HG03558 (cell line): ENCODE data around the gene ZNF496.
"Not testable (repeated sequence)": the region's sequence is repeated elsewhere in the genome, so short reads cannot be mapped to it uniquely, and the experiment has no call there.

Source experiments
- ATAC-seq: cut with Tn5 transposase; IDR thresholded peaks from one replicate; pipeline ENCODE4 v1.9.1; 2021; ENCODE audit warnings: moderate number of reproducible peaks; ENCODE audit not compliant: unreplicated experiment; ENCODE audit errors: extremely low read depth

The ZNF496 gene

GRCh38 chr1:247331525-247332214, at the start of gene ZNF496:
Gene ZNF496 (minus strand): TSS chr1:247331867. CDS start chr1:247329578, 2,289 bp downstream.
- ATAC-seq, result peak; percentile 55

- ATAC-seq, result no peak
Observed at GRCh38 chr1:247378334-247379073, 46.8 kb upstream of the ZNF496 start.

GRCh38 chr1:247377656-247378055, 46.0 kb upstream of the ZNF496 start:
- ATAC-seq, result not testable (repeated sequence)

GRCh38 chr1:247376659-247377058, 45.0 kb upstream of the ZNF496 start:
- ATAC-seq, result no peak

- ATAC-seq, result no peak
Observed at GRCh38 chr1:247375747-247376146, 44.1 kb upstream of the ZNF496 start.

- not testable (repeated sequence) for ATAC-seq
Observed at GRCh38 chr1:247374651-247375334, 43.1 kb upstream of the ZNF496 start.

GRCh38 chr1:247373721-247374141, 42.1 kb upstream of the ZNF496 start:
- ATAC-seq, result no peak

GRCh38 chr1:247371801-247372259, 40.2 kb upstream of the ZNF496 start:
- no peak for ATAC-seq

- no peak for ATAC-seq
Observed at GRCh38 chr1:247370786-247371732, 39.4 kb upstream of the ZNF496 start.

GRCh38 chr1:247368490-247369145, 37.0 kb upstream of the ZNF496 start:
- ATAC-seq, result no peak

- ATAC-seq, result no peak
Observed at GRCh38 chr1:247367786-247368422, 36.2 kb upstream of the ZNF496 start.

- ATAC-seq, result no peak
Observed at GRCh38 chr1:247366926-247367645, 35.4 kb upstream of the ZNF496 start.

- not testable (repeated sequence) for ATAC-seq
Observed at GRCh38 chr1:247366345-247366744, 34.7 kb upstream of the ZNF496 start.

- no peak for ATAC-seq
Observed at GRCh38 chr1:247365023-247365422, 33.4 kb upstream of the ZNF496 start.

- not testable (repeated sequence) for ATAC-seq
Observed at GRCh38 chr1:247363000-247363399, 31.3 kb upstream of the ZNF496 start.

GRCh38 chr1:247362153-247362552, 30.5 kb upstream of the ZNF496 start:
- ATAC-seq, result no peak

GRCh38 chr1:247360991-247361731, 29.5 kb upstream of the ZNF496 start:
- no peak for ATAC-seq
